ENCODE measurements around the gene SPATS2L.

The SPATS2L gene

DNA sequence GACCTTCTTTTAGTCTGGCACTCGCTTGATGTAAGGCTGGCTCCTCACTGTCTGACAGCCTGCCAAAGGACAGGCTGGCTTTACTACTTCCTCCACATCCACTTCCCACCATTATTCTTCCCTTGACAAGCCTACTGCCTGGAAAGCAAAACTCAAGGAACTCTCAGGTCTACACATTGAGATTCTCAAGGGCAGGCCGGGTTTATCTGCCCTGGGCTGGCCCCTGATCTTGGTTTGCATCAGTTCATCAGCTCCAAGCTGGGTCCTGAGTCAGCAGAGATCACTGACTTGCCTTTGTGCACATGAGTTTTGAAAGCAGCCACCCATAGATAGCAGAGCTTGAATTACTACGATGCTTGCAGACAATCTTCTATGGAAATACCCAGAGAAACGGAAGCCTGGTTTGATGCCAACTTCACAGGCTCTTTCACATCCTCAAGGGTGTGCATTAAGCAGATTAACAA lies 149.5 kb downstream of the SPATS2L start:
- TF ChIP-seq MYC (IDR thresholded peaks at IDR 0.05; ENCODE audit: low read depth, low read length) (no peak), POLR2A (IDR thresholded peaks at IDR 0.05; ENCODE audit: extremely low read depth, insufficient read length) (no peak)
- TF ChIP-seq, protein P1, sequence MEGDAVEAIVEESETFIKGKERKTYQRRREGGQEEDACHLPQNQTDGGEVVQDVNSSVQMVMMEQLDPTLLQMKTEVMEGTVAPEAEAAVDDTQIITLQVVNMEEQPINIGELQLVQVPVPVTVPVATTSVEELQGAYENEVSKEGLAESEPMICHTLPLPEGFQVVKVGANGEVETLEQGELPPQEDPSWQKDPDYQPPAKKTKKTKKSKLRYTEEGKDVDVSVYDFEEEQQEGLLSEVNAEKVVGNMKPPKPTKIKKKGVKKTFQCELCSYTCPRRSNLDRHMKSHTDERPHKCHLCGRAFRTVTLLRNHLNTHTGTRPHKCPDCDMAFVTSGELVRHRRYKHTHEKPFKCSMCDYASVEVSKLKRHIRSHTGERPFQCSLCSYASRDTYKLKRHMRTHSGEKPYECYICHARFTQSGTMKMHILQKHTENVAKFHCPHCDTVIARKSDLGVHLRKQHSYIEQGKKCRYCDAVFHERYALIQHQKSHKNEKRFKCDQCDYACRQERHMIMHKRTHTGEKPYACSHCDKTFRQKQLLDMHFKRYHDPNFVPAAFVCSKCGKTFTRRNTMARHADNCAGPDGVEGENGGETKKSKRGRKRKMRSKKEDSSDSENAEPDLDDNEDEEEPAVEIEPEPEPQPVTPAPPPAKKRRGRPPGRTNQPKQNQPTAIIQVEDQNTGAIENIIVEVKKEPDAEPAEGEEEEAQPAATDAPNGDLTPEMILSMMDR (IDR thresholded peaks at IDR 0.05; ENCODE audit: low read depth, low read length) = no peak
- TF ChIP-seq, protein P2, sequence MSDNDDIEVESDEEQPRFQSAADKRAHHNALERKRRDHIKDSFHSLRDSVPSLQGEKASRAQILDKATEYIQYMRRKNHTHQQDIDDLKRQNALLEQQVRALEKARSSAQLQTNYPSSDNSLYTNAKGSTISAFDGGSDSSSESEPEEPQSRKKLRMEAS (IDR thresholded peaks at IDR 0.05; ENCODE audit: low read depth, low read length) = no peak
- no peak for DNase-seq (ENCODE audit: low read depth)
- H3K4me3 ChIP-seq (ENCODE audit: low read depth, low read length) = no peak overlapping the region

DNA sequence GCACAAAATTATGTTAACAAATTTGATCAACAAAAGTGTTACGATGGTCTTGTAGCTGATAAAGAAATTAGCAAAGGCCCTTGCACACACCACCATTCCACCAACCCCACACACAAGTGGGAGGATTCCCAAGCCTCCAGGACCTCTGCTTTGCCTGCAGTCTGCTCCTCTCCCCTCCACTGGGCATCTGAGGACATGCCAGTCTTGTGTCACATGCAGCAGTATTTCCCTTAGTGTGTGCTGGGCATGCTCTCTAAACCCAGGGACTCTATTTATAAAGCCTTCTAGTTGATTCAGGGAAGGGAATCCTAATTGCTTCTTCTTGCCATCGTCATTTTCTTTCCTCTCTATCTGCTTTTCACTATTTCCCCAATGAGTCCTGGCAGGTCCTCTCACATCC lies 150.1 kb downstream of the SPATS2L start:
- DNase-seq (ENCODE audit: low read depth) = no peak
- TF ChIP-seq, protein P1 (IDR thresholded peaks at IDR 0.05; ENCODE audit: low read depth, low read length) = no peak
- TF ChIP-seq MYC (IDR thresholded peaks at IDR 0.05; ENCODE audit: low read depth, low read length) (no peak), POLR2A (IDR thresholded peaks at IDR 0.05; ENCODE audit: extremely low read depth, insufficient read length) (no peak)
- TF ChIP-seq, protein P2 (IDR thresholded peaks at IDR 0.05; ENCODE audit: low read depth, low read length) = no peak

DNA sequence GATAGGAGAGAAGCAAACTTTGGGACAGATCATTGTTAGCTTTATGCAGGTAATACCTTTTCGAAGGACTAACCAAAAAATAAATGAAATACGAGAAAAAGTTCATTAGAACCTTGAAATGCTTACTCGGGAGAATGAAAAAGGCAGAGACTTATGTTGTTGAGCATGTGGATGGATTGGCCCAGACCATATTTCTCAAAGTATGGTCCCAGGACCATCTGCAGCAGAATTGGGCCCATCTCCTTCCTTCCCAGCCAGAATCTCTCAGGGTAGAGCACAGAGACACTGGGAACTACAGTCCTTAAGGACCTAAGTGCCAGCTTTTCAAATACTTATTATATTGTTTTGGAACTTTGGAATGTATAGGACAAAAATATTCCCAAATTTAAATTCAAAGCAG lies 152.6 kb downstream of the SPATS2L start:
- DNase-seq (ENCODE audit: low read depth) = no peak
- TF ChIP-seq, protein P1 (IDR thresholded peaks at IDR 0.05; ENCODE audit: low read depth, low read length) = no peak
- TF ChIP-seq MYC (IDR thresholded peaks at IDR 0.05; ENCODE audit: low read depth, low read length) (no peak), POLR2A (IDR thresholded peaks at IDR 0.05; ENCODE audit: extremely low read depth, insufficient read length) (no peak)
- TF ChIP-seq, protein P2 (IDR thresholded peaks at IDR 0.05; ENCODE audit: low read depth, low read length) = no peak
- no peak overlapping the region for H3K4me3 ChIP-seq (ENCODE audit: low read depth, low read length)

More for the DNA sequence above, 150.1 kb downstream of the SPATS2L start:
- H3K4me3 ChIP-seq (ENCODE audit: low read depth, low read length) = no peak overlapping the region

DNA sequence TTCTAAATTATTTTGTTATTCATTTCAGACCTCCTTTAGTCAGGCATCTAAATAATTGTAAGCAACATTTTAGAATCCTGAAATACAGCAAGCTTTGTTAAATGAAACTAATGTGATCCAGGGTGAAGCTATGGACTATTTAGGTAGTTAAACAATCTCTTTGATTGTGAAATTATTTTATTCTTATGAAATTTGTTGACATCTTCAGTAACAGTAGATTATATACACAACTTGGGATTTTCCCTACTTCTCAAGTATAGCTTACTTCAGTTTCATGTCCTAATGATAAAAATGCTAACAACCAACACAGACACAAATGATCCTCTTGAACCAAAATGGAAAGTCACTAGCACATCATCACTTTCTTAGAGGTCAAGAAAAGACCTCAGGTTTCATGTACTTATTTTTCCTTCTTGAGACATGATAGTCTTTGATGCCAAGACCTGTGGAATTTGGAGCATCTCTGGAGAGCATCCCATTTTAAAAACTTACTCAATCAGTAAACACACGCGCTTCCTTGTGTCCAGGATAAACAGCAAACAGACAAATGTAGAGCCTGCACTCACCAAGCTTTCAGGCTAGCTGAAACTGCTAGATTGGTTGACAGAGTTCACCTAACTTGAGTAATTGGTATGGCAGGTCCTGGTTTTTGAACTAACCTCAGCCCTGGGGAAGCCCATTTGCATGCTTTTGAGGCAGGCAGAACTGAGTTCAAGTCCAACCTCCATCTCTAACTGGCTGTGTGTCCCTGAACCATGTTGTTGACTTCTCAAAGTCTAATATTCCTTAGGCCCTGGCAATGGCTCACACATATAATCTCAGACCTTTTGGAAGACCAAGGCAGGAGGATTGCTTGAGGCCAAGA lies 155.6 kb downstream of the SPATS2L start:
- no peak for DNase-seq (ENCODE audit: low read depth)
- no peak overlapping the region for H3K4me3 ChIP-seq (ENCODE audit: low read depth, low read length)
- TF ChIP-seq, protein P2 (IDR thresholded peaks at IDR 0.05; ENCODE audit: low read depth, low read length) = no peak
- TF ChIP-seq POLR2A (IDR thresholded peaks at IDR 0.05; ENCODE audit: extremely low read depth, insufficient read length) (no peak), MYC (IDR thresholded peaks at IDR 0.05; ENCODE audit: low read depth, low read length) (no peak)
- TF ChIP-seq, protein P1 (IDR thresholded peaks at IDR 0.05; ENCODE audit: low read depth, low read length) = no peak

DNA sequence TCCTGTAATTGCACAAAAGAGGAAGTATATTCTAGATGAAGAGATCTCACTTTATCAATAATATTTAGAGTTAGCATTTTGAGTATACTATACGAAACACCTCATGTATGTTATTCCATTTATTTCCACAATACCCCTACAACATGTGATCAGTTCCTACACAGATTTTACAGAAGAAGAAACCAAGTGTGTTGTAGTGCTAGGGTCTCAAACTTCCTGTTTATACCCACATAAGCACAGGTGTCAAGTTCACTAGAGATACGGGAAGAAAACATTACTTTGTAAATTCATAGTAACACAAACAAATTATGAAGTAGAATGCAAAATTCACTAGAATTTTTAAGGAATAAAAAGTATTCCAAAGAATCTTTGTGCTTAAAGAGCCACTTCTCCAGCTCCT lies 157.0 kb downstream of the SPATS2L start:
- no peak for TF ChIP-seq MYC (IDR thresholded peaks at IDR 0.05; ENCODE audit: low read depth, low read length)
- TF ChIP-seq POLR2A (IDR thresholded peaks at IDR 0.05; ENCODE audit: extremely low read depth, insufficient read length) = no peak
- TF ChIP-seq, protein P1 (IDR thresholded peaks at IDR 0.05; ENCODE audit: low read depth, low read length) = no peak
- TF ChIP-seq, protein P2 (IDR thresholded peaks at IDR 0.05; ENCODE audit: low read depth, low read length) = no peak
- H3K4me3 ChIP-seq (ENCODE audit: low read depth, low read length) = no peak overlapping the region
- DNase-seq (ENCODE audit: low read depth) = no peak
